Pancreas (tissue), 10 donors: ENCODE measurements around the gene NRG4. TPM values are rescaled to one million over a fixed set of nuclear protein-coding genes. Genes with fewer than 3 reads are reported as not detected.
"Not testable (repeated sequence)": the region's sequence is repeated elsewhere in the genome, so short reads cannot be mapped to it uniquely, and the experiment has no call there.

ENCODE experiments used
- ATAC-seq, 4 donors: fragments of 200-7000 bp; cut with Tn5 transposase; one replicate each; pipeline versions ENCODE4 v1.8.0 to v1.9.1; 2020; ENCODE audit warnings: mild to moderate bottlenecking in 4 of 4, moderate library complexity in 4 of 4
- DNase-seq, 6 donors: peaks; one replicate each; pipeline ENCODE4 v3.0.0-alpha.2; 2020
- FAIRE-seq: peaks from 2 replicates; lab custom pipeline; 2012; peaks lifted over from hg19 to GRCh38; lab: Jason Lieb, UNC
- H3K27ac ChIP-seq, 4 donors: fragments of 200-600 bp; sonication (generic); 1 replicate in 3 of 4; 2 replicates in 1 of 4; pipeline versions ENCODE4 v1.5.0 to v1.8.0; 2020
- H3K27me3 ChIP-seq, 4 donors: fragments of 200-600 bp; one replicate each; pipeline ENCODE4 v1.8.0; 2021
- H3K36me3 ChIP-seq, 3 donors: fragments of 200-600 bp; sonication (generic) in 1 of 3; one replicate each; pipeline versions ENCODE4 v1.5.0 to v1.8.0; 2020 to 2021
- H3K4me1 ChIP-seq, 3 donors: fragments of 200-600 bp; one replicate each; pipeline ENCODE4 v1.8.0; 2021
- H3K4me3 ChIP-seq, 4 donors: fragments of 200-600 bp; sonication (generic) in 2 of 4; one replicate each; pipeline versions ENCODE4 v1.5.0 to v1.8.0; 2020 to 2021
- H3K9me3 ChIP-seq, 4 donors: fragments of 200-600 bp; one replicate each; pipeline ENCODE4 v1.8.0; 2021
- WGBS, 2 donors: extraction: QIAGEN DNeasy Blood & Tissue Kit; methylation state at CpG; one replicate each; pipeline ENCODE4 v1.1.7; 2013; 5-methylcytosine and 5-hydroxymethylcytosine counted together
- intact Hi-C, 3 donors: fragments of 100-400 bp; cut with DNase I; formaldehyde crosslinking; loops; one replicate each; pipeline versions ENCODE4 v1.11.1 to v1.14.2; 2022
- polyA plus RNA-seq, 2 donors: library from polyadenylated mRNA; stranded (reverse); fragments of 200-250 nt; gene quantifications; one replicate each; pipeline ENCODE4 v1.2.3, GENCODE V29; 2013
- total RNA-seq, 6 donors: library from RNA; stranded (reverse); fragmentation: NEBNext Ultra II Directional in 4 of 6; extraction: Animal tissue kit (Norgen Biotek cat#: 25700) in 4 of 6; gene quantifications; one replicate each; pipeline versions ENCODE4 v1.2.1 to v1.2.4, GENCODE V29; 2021 to 2023
- TF ChIP-seq, protein P1 (sequence below), 4 donors: fragments of 200-600 bp; sonication (generic) in 3 of 4; IDR thresholded peaks; one replicate each; pipeline versions ENCODE4 v1.5.0 to v1.8.0; 2021; ENCODE audit warnings: antibody characterized with exemption in 4 of 4
- donor health status: healthy with polysubstance abuse.
- donor health status: DM: no; HTN: no; CAD: no; lungs with moderate emphysema.
- donor health status: DM: no; HTN: no; CAD: no.
- donor health status: control.
- donor health status: control.
- donor health status: Bipolar disorder and iron deficiency.
- donor health status: DM: yes; HTN: yes; CAD: no.
- donor health status: DM: no; HTN: no; CAD: no.
- donor health status: DM: no; HTN: no; CAD: no.
- donor health status: DM: yes; HTN: yes; CAD: no.

Gene NRG4
- total and polyA plus RNA-seq, 8 donors: 6.0 to 50.1 (median 27.8) TPM

- TF ChIP-seq, protein P1, sequence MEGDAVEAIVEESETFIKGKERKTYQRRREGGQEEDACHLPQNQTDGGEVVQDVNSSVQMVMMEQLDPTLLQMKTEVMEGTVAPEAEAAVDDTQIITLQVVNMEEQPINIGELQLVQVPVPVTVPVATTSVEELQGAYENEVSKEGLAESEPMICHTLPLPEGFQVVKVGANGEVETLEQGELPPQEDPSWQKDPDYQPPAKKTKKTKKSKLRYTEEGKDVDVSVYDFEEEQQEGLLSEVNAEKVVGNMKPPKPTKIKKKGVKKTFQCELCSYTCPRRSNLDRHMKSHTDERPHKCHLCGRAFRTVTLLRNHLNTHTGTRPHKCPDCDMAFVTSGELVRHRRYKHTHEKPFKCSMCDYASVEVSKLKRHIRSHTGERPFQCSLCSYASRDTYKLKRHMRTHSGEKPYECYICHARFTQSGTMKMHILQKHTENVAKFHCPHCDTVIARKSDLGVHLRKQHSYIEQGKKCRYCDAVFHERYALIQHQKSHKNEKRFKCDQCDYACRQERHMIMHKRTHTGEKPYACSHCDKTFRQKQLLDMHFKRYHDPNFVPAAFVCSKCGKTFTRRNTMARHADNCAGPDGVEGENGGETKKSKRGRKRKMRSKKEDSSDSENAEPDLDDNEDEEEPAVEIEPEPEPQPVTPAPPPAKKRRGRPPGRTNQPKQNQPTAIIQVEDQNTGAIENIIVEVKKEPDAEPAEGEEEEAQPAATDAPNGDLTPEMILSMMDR (IDR thresholded peaks at IDR 0.05): no peak
- DNase-seq: no peak
- no peak for ATAC-seq
- Histone ChIP-seq H3K9me3 (no peaks in the 10 kb centered on the region), H3K27ac (no peak overlapping the region), H3K4me1 (no peaks in the 10 kb centered on the region), H3K27me3 (no peaks in the 10 kb centered on the region), H3K36me3 (no peaks in the 10 kb centered on the region), H3K4me3 (no peak overlapping the region)
- FAIRE-seq: no peak
- intact Hi-C loops: no loop called here
- WGBS, 2 donors: 54 to 61% methylated on average over 3 of the region's 3 CpGs
These were observed 23.4 kb upstream of the NRG4 start for GRCh38 chr15:76035593-76035992.

DNA sequence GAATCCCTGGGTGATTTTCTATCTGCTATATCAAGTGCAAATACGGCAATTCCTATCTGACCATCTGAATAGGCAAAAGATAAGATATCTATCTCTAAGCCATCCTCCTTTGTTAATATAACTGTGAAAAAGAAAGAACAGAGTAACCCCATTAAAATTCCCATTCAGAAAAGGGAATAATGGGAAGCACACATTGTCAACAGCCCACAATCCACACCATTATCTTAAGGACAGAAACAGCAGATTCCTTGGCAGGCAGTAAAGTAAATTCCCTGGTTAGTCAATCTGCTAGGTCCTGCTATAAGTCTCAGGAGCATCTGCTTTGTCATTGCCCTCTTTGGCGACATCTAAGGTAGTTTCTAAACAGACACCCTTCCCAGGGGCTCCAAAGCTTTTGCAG, 21.9 kb upstream of the NRG4 start:
- TF ChIP-seq, protein P1 (IDR thresholded peaks at IDR 0.05): no peak
- Histone ChIP-seq H3K27me3 (no peaks in the 10 kb centered on the region), H3K36me3 (no peaks in the 10 kb centered on the region), H3K4me1 (no peaks in the 10 kb centered on the region), H3K27ac (no peak overlapping the region), H3K9me3 (no peaks in the 10 kb centered on the region), H3K4me3 (no peak overlapping the region)
- DNase-seq (no peak), FAIRE-seq (no peak), ATAC-seq (no peak)
- intact Hi-C loops: no loop called here
- 89 to 95% methylated on average over 2 of the region's 2 CpGs for WGBS, 2 donors

DNA sequence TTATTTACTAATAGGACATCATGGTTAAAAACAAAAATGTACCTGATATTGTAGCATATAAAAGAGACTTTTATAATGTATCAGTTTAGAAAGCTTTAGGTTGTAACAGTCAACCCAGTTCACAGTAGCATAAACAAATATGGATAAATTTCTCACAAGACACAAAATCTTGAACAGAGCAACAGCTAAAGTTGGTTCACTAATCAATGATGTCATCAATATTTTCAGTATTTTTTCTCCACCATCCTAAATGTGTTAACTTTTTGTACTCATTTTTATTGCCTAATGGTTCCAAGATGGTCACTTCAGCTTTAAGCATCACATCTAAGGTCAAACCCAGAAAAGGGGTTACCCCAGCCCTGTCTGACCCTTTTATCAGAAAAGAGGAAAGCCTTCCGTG, 21.2 kb upstream of the NRG4 start:
- Histone ChIP-seq H3K4me3 (no peak overlapping the region), H3K27ac (no peak overlapping the region), H3K4me1 (no peaks in the 10 kb centered on the region), H3K9me3 (no peaks in the 10 kb centered on the region), H3K27me3 (no peaks in the 10 kb centered on the region), H3K36me3 (no peaks in the 10 kb centered on the region)
- TF ChIP-seq, protein P1 (IDR thresholded peaks at IDR 0.05): no peak
- no peak for DNase-seq
- 91 to 93% methylated on average over 1 of the region's 1 CpG for WGBS, 2 donors
- no peak for FAIRE-seq
- no peak for ATAC-seq
- intact Hi-C loops: no loop called here

DNA sequence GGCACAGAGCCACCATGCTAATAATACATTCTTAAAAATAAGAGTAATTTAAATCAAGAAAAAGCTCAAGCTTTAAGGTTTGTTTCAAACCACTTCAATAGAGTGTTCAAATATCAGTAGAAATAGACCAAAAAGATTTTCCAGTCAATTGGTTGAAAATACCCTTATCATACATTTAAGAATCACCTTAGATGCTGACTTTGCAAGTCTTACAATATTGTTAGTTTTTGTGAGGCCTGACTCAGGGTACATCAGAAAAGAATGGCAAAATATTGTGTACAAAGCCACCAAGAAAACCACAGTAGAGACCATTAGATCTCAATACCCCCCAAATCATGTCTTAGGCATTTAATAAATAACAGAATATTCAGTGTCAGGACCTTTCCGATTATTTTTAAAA, 19.8 kb upstream of the NRG4 start:
- intact Hi-C loops: no loop called here
- ATAC-seq (no peak), FAIRE-seq (no peak), DNase-seq (no peak)
- H3K36me3 ChIP-seq: no peaks in the 10 kb centered on the region
- H3K9me3 ChIP-seq: no peaks in the 10 kb centered on the region
- WGBS, 2 donors: 82 to 95% methylated on average over 1 of the region's 1 CpG
- no peak overlapping the region for H3K4me3 ChIP-seq
- no peaks in the 10 kb centered on the region for H3K4me1 ChIP-seq
- H3K27ac ChIP-seq: no peak overlapping the region
- H3K27me3 ChIP-seq: no peaks in the 10 kb centered on the region
- TF ChIP-seq, protein P1 (IDR thresholded peaks at IDR 0.05): no peak

DNA sequence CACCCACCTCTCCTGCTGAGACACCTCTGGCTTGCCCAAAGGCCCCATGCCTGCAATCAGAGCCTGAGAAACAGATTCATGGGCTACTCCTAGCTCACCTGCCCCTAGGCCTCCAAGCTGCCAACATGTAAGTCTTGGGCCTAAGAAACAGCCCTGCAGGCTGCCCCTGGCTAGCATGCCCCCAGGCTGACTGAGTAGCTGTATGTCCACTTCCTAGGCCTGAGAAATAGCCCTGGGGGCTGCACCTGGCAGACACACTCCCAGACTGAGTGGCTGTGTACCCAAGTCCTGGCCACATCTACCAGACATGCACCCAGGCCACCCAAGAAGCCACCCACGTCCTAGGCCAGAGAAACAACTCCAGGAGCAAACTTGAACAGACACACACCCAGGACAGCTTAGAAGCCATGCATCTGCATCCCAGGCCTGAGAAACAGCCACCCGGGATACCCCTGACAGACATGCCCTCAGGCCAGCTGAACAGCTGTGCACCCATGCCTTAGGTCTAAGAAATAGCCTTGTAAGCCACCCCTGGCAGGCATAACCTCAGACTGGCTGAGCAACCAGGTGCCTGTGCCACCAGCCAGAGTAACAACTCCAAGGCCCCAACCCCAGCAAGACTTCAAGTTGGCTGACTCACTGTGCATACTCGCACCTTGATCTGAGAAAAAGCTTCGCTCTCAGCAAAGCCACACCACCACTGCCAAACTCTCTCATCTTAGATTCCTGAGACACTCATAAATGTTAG, 12.0 kb upstream of the NRG4 start:
- H3K9me3 ChIP-seq: no peaks in the 10 kb centered on the region
- TF ChIP-seq, protein P1 (IDR thresholded peaks at IDR 0.05): no peak
- FAIRE-seq (no peak), DNase-seq (peak in 3 of 6 donors; percentile 18 to 74 (median 53)), ATAC-seq (peak; percentile 20 to 84 (median 58))
- H3K27me3 ChIP-seq: no peaks in the 10 kb centered on the region
- no peak overlapping the region for H3K4me3 ChIP-seq
- H3K4me1 ChIP-seq: no peaks in the 10 kb centered on the region
- H3K36me3 ChIP-seq: no peaks in the 10 kb centered on the region
- no peak overlapping the region for H3K27ac ChIP-seq
- intact Hi-C loops: no loop called here
- WGBS, 2 donors: 82 to 83% methylated on average over 4 of the region's 4 CpGs

GRCh38 chr15:76013470-76013869, 1.2 kb upstream of the NRG4 start:
- ATAC-seq, H3K36me3 ChIP-seq, intact Hi-C loops, H3K9me3 ChIP-seq, DNase-seq, H3K27me3 ChIP-seq, FAIRE-seq, H3K4me3 ChIP-seq, H3K27ac ChIP-seq: not testable (repeated sequence)
- WGBS, 2 donors: 95 to 98% methylated on average over 4 of the region's 4 CpGs
- H3K4me1 ChIP-seq: peaks cover 0 to 12% (median 3%) of the 10 kb centered on the region in 3 donors
